Measurements from ENCODE around the gene ZC3H7B. TPM values are rescaled to one million over a fixed set of nuclear protein-coding genes. Genes with fewer than 3 reads are reported as not detected.

ZC3H7B gene
- total RNA-seq, 4 donors from 2014 or later: 32.9 to 39.4 (median 35.9) TPM

DNA sequence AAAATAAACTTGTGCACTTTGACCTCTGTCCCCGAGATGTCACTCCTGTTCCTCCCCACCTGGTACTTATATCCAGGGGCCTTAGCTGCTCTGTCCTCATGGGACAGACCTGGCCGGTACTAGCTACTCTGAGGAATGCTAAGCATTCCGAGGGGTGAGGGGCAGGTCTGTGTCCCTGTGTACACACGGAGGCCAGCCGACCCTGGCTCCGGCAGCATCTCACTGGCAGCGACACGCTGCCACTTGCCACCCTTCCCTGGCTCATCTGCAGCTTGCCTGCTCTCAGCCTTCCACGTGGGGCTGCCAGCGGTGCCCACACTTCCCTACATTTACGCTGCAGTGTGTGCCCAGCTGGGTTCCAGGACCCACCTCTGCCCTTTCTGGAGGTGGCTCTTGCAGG, 58.8 kb downstream of the ZC3H7B start:
- ATAC-seq (ENCODE audit: low FRiP score) (no peak), DNase-seq (ENCODE audit: low spot score) (no peak)
- TF ChIP-seq, protein P1, sequence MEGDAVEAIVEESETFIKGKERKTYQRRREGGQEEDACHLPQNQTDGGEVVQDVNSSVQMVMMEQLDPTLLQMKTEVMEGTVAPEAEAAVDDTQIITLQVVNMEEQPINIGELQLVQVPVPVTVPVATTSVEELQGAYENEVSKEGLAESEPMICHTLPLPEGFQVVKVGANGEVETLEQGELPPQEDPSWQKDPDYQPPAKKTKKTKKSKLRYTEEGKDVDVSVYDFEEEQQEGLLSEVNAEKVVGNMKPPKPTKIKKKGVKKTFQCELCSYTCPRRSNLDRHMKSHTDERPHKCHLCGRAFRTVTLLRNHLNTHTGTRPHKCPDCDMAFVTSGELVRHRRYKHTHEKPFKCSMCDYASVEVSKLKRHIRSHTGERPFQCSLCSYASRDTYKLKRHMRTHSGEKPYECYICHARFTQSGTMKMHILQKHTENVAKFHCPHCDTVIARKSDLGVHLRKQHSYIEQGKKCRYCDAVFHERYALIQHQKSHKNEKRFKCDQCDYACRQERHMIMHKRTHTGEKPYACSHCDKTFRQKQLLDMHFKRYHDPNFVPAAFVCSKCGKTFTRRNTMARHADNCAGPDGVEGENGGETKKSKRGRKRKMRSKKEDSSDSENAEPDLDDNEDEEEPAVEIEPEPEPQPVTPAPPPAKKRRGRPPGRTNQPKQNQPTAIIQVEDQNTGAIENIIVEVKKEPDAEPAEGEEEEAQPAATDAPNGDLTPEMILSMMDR (IDR thresholded peaks at IDR 0.05): no peak

DNA sequence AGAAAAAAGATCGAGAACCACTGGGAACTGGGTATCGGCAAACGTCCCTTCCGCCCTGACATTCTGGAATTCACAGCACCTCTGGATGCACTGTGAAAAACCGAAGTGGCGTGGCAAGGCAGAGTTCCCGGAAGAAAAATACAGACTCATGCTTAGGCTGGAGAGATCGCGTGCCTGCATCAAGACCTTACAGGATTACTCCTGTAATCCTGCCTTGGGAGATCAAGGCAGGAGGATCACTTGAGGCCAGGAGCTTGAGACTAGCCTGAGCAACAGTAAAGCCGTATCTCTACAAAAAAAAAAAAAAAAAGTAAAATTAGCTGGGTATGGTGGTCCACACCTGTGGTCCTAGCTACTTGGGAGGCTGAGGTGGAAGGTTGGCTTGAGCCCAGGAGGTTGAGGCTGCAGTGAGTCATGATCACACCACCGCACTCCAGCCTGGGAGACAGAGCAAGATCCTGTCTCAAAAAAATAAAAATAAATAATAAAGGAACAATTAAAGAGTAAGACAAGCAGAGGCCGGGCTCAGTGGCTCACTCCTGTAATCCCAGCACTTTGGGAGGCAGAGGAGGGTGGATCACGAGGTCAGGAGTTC, 60.5 kb downstream of the ZC3H7B start:
- ATAC-seq (ENCODE audit: low FRiP score) (no peak), DNase-seq (ENCODE audit: low spot score) (no peak)
- TF ChIP-seq, protein P1 (IDR thresholded peaks at IDR 0.05): no peak

DNA sequence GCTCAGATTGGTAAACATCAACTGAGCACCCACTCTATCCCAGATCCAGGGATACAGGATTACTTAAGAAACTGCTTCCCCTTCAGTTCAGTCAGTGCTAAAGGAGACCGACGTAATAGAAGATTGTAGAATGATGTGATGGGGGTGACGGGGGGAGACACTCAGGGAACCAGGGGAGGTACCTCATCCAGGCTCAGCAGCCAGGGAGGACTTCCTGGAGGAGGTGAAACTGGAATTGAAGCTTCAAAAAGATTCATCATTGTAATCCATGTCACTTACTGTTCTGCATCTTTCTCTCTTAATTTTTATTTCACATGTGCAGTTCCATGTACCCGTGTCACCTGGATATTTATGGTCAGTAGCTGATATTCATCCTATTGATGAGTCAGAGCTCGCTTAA, 61.3 kb downstream of the ZC3H7B start:
- DNase-seq (ENCODE audit: low spot score) (no peak), ATAC-seq (ENCODE audit: low FRiP score) (no peak)
- TF ChIP-seq, protein P1 (IDR thresholded peaks at IDR 0.05): no peak

DNA sequence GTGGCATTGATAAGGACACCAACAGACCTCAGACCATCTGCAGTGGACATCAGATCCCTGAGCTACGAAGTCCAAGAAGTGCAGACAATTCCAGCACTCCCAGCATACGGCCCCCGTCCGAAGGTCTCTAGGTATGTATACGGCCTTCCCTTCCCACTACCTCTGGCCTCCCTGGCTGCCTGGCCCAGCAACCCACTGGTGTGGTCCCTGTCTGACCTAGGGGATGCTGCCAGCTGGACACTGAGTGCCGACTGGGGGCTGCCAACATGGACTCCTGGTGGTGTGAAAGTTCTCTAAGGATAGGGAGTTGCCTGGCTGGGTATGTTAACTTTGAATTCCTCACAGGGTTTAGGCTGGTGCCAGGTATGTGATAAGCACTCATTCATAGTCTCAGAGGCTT, 62.9 kb downstream of the ZC3H7B start:
- DNase-seq (ENCODE audit: low spot score) (no peak), ATAC-seq (ENCODE audit: low FRiP score) (no peak)
- TF ChIP-seq, protein P1 (IDR thresholded peaks at IDR 0.05): no peak

DNA sequence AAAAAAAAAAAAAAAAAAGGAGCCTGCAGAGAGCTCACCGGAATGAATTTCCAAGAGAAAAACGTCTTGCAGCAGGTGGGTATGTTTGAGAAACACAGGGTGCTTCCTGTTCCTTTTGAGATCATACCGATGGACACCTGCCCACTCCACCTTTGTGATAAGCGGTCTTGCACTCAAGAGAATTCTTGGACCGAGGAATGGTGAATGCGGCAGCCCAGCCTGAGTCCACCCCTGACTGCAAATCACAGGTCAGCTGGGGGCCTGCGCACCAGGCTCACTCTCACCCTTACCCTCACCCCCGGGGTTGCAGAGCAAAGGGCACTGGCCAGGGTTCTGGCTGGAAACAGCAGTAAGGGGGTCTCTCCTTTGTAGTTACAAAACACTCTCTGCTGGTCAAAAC, 63.6 kb downstream of the ZC3H7B start:
- TF ChIP-seq, protein P1 (IDR thresholded peaks at IDR 0.05): no peak
- DNase-seq (ENCODE audit: low spot score) (no peak), ATAC-seq (ENCODE audit: low FRiP score) (no peak)

GRCh38 chr22:41365425-41365824, 64.1 kb downstream of the ZC3H7B start:
- ATAC-seq (ENCODE audit: low FRiP score): no peak
- no peak for DNase-seq (ENCODE audit: low spot score)
- TF ChIP-seq, protein P1 (IDR thresholded peaks at IDR 0.05): no peak

DNA sequence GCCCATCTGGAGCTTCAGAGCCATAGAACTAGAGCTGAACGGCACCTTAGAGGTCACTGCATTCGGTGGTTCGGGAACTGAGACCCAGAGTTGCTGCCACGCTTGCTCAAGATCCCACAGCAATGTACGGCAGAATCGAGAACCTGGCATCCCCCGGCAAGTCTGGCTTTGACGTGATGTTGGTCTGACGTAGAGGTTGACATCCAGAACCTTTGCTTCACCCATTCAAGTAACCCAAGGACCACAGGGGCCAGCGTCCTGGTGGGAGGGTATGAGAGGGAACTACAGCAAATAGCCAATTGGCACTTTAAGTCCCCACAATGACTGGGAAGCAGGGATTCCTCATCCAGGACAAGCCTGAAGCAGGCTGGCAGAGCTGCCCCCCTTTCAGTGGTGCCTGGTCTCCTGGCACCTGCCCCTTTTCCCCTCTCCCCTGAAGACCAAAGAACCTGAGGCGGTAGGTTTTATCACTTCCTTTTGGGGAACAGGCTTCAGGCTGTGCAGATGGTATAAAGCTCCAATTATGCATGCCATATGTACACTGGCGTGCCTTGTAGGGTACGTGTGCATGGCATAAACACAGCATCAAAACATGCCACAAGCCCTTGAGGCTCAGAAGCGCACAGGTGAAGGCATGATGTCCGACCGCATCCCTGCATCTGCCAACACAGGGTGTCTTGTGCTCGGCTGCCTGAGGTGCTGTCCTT, 65.2 kb downstream of the ZC3H7B start:
- TF ChIP-seq, protein P1 (IDR thresholded peaks at IDR 0.05): no peak
- ATAC-seq (ENCODE audit: low FRiP score) (no peak), DNase-seq (ENCODE audit: low spot score) (no peak)

Data from omental fat pad (tissue), 4 donors.